Keratinocyte (primary cell): ENCODE measurements around the gene IFT122.

Source experiments
- EZH2 ChIP-seq: IDR thresholded peaks from one replicate; pipeline ENCODE4 v1.6.1; 2012; ENCODE audit warnings: inconsistent platforms, mild to moderate bottlenecking, low read length, moderate library complexity
- TF ChIP-seq, protein P1 (sequence below), 3 experiments: IDR thresholded peaks in 1 of 3; conservative IDR thresholded peaks in 1 of 3; optimal IDR thresholded peaks in 1 of 3; 2 replicates in 2 of 3; 3 replicates in 1 of 3; pipeline versions ENCODE3 to v1.5.1; 2011; ENCODE audit warnings: low read length in 3 of 3, mild to moderate bottlenecking in 3 of 3, moderate library complexity in 2 of 3, control low read depth in 1 of 3, inconsistent platforms in 1 of 3; ENCODE audit not compliant: insufficient read depth in 2 of 3; ENCODE audit errors: extremely low read depth in 1 of 3

DNA sequence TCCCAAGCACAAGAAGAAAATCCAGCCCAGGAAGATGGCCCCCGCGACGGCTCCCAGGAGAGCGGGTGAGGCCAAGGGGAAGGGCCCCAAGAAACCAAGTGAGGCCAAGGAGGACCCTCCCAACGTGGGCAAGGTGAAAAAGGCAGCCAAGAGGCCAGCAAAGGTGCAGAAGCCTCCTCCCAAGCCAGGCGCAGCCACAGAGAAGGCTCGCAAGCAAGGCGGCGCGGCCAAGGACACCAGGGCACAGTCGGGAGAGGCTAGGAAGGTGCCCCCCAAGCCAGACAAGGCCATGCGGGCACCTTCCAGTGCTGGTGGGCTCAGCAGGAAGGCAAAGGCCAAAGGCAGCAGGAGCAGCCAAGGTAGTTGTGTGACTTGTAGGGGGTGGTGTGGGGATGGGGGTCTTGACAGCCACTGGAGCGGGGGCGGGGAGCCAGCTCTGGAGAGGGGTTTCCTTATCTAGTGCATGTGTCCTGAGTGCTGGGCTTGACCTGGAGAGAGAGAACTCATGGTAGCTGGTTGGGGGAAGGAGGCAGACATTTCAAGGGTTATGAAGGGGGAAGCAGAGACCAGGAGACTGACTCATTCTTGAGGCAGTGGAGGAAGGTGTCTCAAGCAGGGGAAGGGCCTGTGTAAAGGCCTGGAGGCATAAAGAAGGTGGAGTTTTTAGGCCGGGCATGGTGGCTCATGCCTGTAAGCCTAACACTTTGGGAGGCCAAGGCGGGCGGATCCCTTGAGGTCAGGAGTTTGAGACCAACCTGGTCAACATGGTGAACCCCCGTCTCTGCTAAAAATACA lies 109.2 kb downstream of the IFT122 start:
- TF ChIP-seq, protein P1, sequence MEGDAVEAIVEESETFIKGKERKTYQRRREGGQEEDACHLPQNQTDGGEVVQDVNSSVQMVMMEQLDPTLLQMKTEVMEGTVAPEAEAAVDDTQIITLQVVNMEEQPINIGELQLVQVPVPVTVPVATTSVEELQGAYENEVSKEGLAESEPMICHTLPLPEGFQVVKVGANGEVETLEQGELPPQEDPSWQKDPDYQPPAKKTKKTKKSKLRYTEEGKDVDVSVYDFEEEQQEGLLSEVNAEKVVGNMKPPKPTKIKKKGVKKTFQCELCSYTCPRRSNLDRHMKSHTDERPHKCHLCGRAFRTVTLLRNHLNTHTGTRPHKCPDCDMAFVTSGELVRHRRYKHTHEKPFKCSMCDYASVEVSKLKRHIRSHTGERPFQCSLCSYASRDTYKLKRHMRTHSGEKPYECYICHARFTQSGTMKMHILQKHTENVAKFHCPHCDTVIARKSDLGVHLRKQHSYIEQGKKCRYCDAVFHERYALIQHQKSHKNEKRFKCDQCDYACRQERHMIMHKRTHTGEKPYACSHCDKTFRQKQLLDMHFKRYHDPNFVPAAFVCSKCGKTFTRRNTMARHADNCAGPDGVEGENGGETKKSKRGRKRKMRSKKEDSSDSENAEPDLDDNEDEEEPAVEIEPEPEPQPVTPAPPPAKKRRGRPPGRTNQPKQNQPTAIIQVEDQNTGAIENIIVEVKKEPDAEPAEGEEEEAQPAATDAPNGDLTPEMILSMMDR (optimal IDR thresholded peaks at IDR 0.05 in 1 of 3, IDR thresholded peaks at IDR 0.05 in 1 of 3, conservative IDR thresholded peaks at IDR 0.05 in 1 of 3; ENCODE audit: extremely low read depth in 1 of 3, insufficient read depth in 2 of 3, low read length in 3 of 3), result no peak
- no peak for TF ChIP-seq EZH2
